SK-N-SH (cell line): Measurements from ENCODE around the gene WDR91. TPM values are rescaled to one million over a fixed set of nuclear protein-coding genes. Genes with fewer than 3 reads are reported as not detected.

Source experiments
- CTCF ChIA-PET: fragments of 300-600, 350-600 bp; formaldehyde crosslinking; extraction: SDS; loops from one replicate; lab custom pipeline; 2021; lab: Yijun Ruan, JAX
- POLR2A ChIA-PET: fragments of 350-600 bp; sonication (Branson Sonifier 250); formaldehyde crosslinking; extraction: SDS; loops from one replicate; lab custom pipeline; 2020; ENCODE audit warnings: antibody characterized with exemption, inconsistent platforms; lab: Yijun Ruan, JAX
- DNase-seq: peaks from one replicate; pipeline ENCODE4 v3.0.0; 2012
- H2AFZ ChIP-seq: fragments of 200-600 bp; sonication (generic); 2 replicates; pipeline ENCODE4 v1.8.1; 2016; ENCODE audit warnings: antibody characterized with exemption, mild to moderate bottlenecking, low read depth
- H3F3A ChIP-seq: fragments of 200-600 bp; sonication (generic); replicated peaks from 2 replicates; pipeline ENCODE3; 2016; ENCODE audit warnings: antibody characterized with exemption, mild to moderate bottlenecking; ENCODE audit not compliant: insufficient read depth
- H3K27ac ChIP-seq, 2 experiments: fragments of 200-500 bp in 1 of 2; fragments of 200-600 bp in 1 of 2; sonication (Bioruptor generic) in 1 of 2; sonication (generic), shearing (Covaris generic) in 1 of 2; 2 replicates each; pipeline versions ENCODE4 v1.5.1 to v1.6.1; 2014 to 2016; ENCODE audit warnings: low read depth in 2 of 2, inconsistent platforms in 1 of 2, low read length in 1 of 2, mild to moderate bottlenecking in 1 of 2, mixed read lengths in 1 of 2
- H3K27me3 ChIP-seq: fragments of 200-600 bp; sonication (generic), shearing (Covaris generic); 2 replicates; pipeline ENCODE4 v1.6.1; 2016; ENCODE audit warnings: mixed run types; ENCODE audit not compliant: insufficient read depth
- H3K36me3 ChIP-seq, 2 experiments: fragments of 200-500 bp in 1 of 2; fragments of 200-600 bp in 1 of 2; sonication (Bioruptor generic) in 1 of 2; sonication (generic) in 1 of 2; replicated peaks in 1 of 2; 2 replicates each; pipeline versions ENCODE3 to v1.5.1; 2014 to 2016; ENCODE audit warnings: low read length in 1 of 2, mild to moderate bottlenecking in 1 of 2; ENCODE audit not compliant: insufficient read depth in 2 of 2, control insufficient read depth in 1 of 2
- H3K4me1 ChIP-seq, 2 experiments: fragments of 200-500 bp in 1 of 2; fragments of 200-600 bp in 1 of 2; sonication (Bioruptor generic) in 1 of 2; sonication (generic), shearing (Covaris generic) in 1 of 2; 2 replicates each; pipeline versions ENCODE4 v1.5.1 to v1.6.1; 2014 to 2016; ENCODE audit warnings: low read depth in 1 of 2, low read length in 1 of 2, mixed run types in 1 of 2; ENCODE audit not compliant: insufficient read depth in 2 of 2, control insufficient read depth in 1 of 2
- H3K4me2 ChIP-seq: fragments of 200-600 bp; sonication (generic), shearing (Covaris generic); 2 replicates; pipeline ENCODE4 v1.6.1; 2017; ENCODE audit warnings: mixed run types
- H3K4me3 ChIP-seq, 2 experiments: fragments of 200-500 bp in 1 of 2; fragments of 200-600 bp in 1 of 2; sonication (Bioruptor generic) in 1 of 2; sonication (generic), shearing (Covaris generic) in 1 of 2; 2 replicates each; pipeline versions ENCODE4 v1.5.1 to v1.8.1; 2014 to 2016; ENCODE audit warnings: low read depth in 2 of 2, inconsistent platforms in 1 of 2, low read length in 1 of 2, mild to moderate bottlenecking in 1 of 2, mixed read lengths in 1 of 2, moderate library complexity in 1 of 2
- H3K79me2 ChIP-seq: fragments of 200-600 bp; sonication (generic); 2 replicates; pipeline ENCODE4 v1.8.1; 2017; ENCODE audit warnings: mild to moderate bottlenecking; ENCODE audit not compliant: insufficient read depth
- H3K9ac ChIP-seq: fragments of 200-600 bp; sonication (generic); 2 replicates; pipeline ENCODE4 v1.6.1; 2017; ENCODE audit warnings: mixed run types
- H3K9me2 ChIP-seq: fragments of 200-600 bp; sonication (generic); 2 replicates; pipeline ENCODE4 v1.6.1; 2017; ENCODE audit warnings: mixed run types
- H3K9me3 ChIP-seq: fragments of 200-600 bp; sonication (generic); 2 replicates; pipeline ENCODE4 v1.6.1; 2017; ENCODE audit warnings: mixed run types, mild to moderate bottlenecking, moderate library complexity
- H4K20me1 ChIP-seq: fragments of 200-600 bp; sonication (generic); 2 replicates; pipeline ENCODE4 v1.6.1; 2017; ENCODE audit warnings: mild to moderate bottlenecking, mixed run types; ENCODE audit not compliant: insufficient read depth
- EP300 ChIP-seq, 2 experiments: IDR thresholded peaks; 2 replicates each; pipeline versions ENCODE4 v1.4.0 to v1.6.1; 2012; ENCODE audit warnings: borderline replicate concordance in 1 of 2, low read depth in 1 of 2, low read length in 1 of 2
- EZH2phosphoT487 ChIP-seq: fragments of 200-600 bp; sonication (generic); IDR thresholded peaks from 2 replicates; pipeline ENCODE4 v1.6.1; 2017; ENCODE audit warnings: low read depth, mixed run types, mild to moderate bottlenecking, antibody characterized with exemption, moderate library complexity, borderline replicate concordance
- FOXJ3 ChIP-seq: sonication (generic); formaldehyde crosslinking; IDR thresholded peaks from 2 replicates; pipeline ENCODE4 v1.5.1; 2020; ENCODE audit warnings: mild to moderate bottlenecking, missing genetic modification reagents
- FOXM1 ChIP-seq: IDR thresholded peaks from 2 replicates; pipeline ENCODE4 v1.4.0; 2012; ENCODE audit warnings: low read depth, mild to moderate bottlenecking
- GABPA ChIP-seq: IDR thresholded peaks from 2 replicates; pipeline ENCODE4 v1.4.0; 2012; ENCODE audit warnings: low read depth, mild to moderate bottlenecking
- IRF3 ChIP-seq: fragments of 150-350 bp; IDR thresholded peaks from 2 replicates; pipeline ENCODE4 v1.6.1; 2016; ENCODE audit warnings: mild to moderate bottlenecking, low read depth, low read length
- JUND ChIP-seq: IDR thresholded peaks from 2 replicates; pipeline ENCODE4 v1.4.0; 2012
- MAX ChIP-seq: IDR thresholded peaks from 2 replicates; pipeline ENCODE4 v1.4.0; 2012; ENCODE audit warnings: low read depth
- MEF2A ChIP-seq: IDR thresholded peaks from 2 replicates; pipeline ENCODE4 v1.4.0; 2012; ENCODE audit warnings: low read depth, borderline replicate concordance
- MXI1 ChIP-seq: IDR thresholded peaks from 2 replicates; pipeline ENCODE4 v1.6.1; 2012; ENCODE audit warnings: mild to moderate bottlenecking, low read depth, low read length, improper control_type of control experiment
- NRF1 ChIP-seq: IDR thresholded peaks from 2 replicates; pipeline ENCODE4 v1.6.1; 2012; ENCODE audit warnings: low read depth, mild to moderate bottlenecking, low read length
- PBX3 ChIP-seq: IDR thresholded peaks from 2 replicates; pipeline ENCODE4; 2012
- POLR2AphosphoS5 ChIP-seq: IDR thresholded peaks from 2 replicates; pipeline ENCODE4 v1.6.1; 2012; ENCODE audit warnings: low read depth, low read length
- RFX5 ChIP-seq: IDR thresholded peaks from 2 replicates; pipeline ENCODE4 v1.6.1; 2012; ENCODE audit warnings: mild to moderate bottlenecking, improper control_type of control experiment, low read length
- SMC3 ChIP-seq: IDR thresholded peaks from 2 replicates; pipeline ENCODE4 v1.6.1; 2012; ENCODE audit warnings: low read depth, low read length, improper control_type of control experiment
- TAF1 ChIP-seq: IDR thresholded peaks from 2 replicates; pipeline ENCODE4 v1.6.1; 2012; ENCODE audit warnings: low read depth, mild to moderate bottlenecking, low read length, moderate library complexity, borderline replicate concordance
- TCF12 ChIP-seq: IDR thresholded peaks from 2 replicates; pipeline ENCODE4 v1.4.0; 2012
- USF1 ChIP-seq: IDR thresholded peaks from 2 replicates; pipeline ENCODE4 v1.4.0; 2012; ENCODE audit warnings: low read depth, borderline replicate concordance
- WGBS: methylation state at CpG from one replicate; pipeline ENCODE4 v1.1.6; 2017; ENCODE audit warnings: low lambda C conversion rate; 5-methylcytosine and 5-hydroxymethylcytosine counted together
- polyA plus RNA-seq, 3 experiments: library from polyadenylated mRNA; depleted of rRNA; stranded (reverse); fragments of >200 nt; gene quantifications; 2 replicates each; pipeline ENCODE4 v1.2.3, GENCODE V29; 2012
- TF ChIP-seq, protein P1 (sequence below): fragments of 200-600 bp; sonication (generic); IDR thresholded peaks from 2 replicates; pipeline ENCODE4 v1.6.1; 2017; ENCODE audit warnings: antibody characterized with exemption, mild to moderate bottlenecking, moderate library complexity

The WDR91 gene
- polyA plus RNA-seq, 1 of the 3 experiments (the other 2 are of a cell fraction), result 8.4 TPM

DNA sequence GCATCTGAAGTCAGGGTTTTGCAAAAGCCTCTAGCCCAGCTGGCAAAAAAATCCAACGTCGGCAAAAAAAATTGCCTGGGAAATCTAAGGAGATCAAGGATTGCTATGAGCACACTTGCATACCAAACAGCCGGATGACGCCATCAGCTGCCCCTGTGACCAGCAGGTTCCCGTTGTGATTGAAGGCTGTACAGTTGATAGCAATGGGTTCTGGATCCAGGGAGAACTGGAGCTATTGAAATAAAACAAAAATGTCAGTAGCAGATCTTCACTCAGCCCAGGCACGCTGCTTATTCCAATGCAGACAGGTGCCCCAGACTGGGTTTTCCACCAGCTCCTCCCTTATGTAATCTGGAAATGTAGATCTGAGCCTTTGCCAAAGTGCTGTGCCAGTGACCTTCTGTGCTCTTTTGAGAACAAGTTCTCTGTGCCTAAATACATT, 22.1 kb downstream of the WDR91 start:
- Histone ChIP-seq H3K27ac (no peak overlapping the region), H3K4me1 (peaks cover 0 to 10% of the 10 kb centered on the region in 2 experiments; a peak in 2 of 4 replicates), H4K20me1 (no peaks in the 10 kb centered on the region), H3K36me3 (peaks cover 3 to 43% of the 10 kb centered on the region in 2 experiments), H3K9ac (no peak overlapping the region), H3K4me3 (no peak overlapping the region), H3K9me2 (no peaks in the 10 kb centered on the region), H3K79me2 (no peaks in the 10 kb centered on the region), H2AFZ (no peak overlapping the region), H3K4me2 (no peak overlapping the region), H3K27me3 (no peaks in the 10 kb centered on the region), H3K9me3 (no peaks in the 10 kb centered on the region), H3F3A (no peaks in the 10 kb centered on the region)
- ChIA-PET POLR2A (interaction anchor here (0.8 to 1.1 kb wide), 2 partner anchors 19 to 22 kb away, joined by 3 to 4 read pairs; partner anchors contain the start of gene WDR91), CTCF (interaction anchor here (0.7 to 2.3 kb wide), 4 partner anchors 8 to 85 kb away, joined by 3 to 6 read pairs (median 4); partner anchors contain the start of gene CYREN)
- TF ChIP-seq EZH2phosphoT487, result no peak
- TF ChIP-seq FOXM1, result no peak
- TF ChIP-seq MEF2A, result no peak
- no peak for TF ChIP-seq JUND
- no peak for TF ChIP-seq IRF3
- no peak for TF ChIP-seq TAF1
- TF ChIP-seq, protein P1, sequence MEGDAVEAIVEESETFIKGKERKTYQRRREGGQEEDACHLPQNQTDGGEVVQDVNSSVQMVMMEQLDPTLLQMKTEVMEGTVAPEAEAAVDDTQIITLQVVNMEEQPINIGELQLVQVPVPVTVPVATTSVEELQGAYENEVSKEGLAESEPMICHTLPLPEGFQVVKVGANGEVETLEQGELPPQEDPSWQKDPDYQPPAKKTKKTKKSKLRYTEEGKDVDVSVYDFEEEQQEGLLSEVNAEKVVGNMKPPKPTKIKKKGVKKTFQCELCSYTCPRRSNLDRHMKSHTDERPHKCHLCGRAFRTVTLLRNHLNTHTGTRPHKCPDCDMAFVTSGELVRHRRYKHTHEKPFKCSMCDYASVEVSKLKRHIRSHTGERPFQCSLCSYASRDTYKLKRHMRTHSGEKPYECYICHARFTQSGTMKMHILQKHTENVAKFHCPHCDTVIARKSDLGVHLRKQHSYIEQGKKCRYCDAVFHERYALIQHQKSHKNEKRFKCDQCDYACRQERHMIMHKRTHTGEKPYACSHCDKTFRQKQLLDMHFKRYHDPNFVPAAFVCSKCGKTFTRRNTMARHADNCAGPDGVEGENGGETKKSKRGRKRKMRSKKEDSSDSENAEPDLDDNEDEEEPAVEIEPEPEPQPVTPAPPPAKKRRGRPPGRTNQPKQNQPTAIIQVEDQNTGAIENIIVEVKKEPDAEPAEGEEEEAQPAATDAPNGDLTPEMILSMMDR, result no peak
- no peak for TF ChIP-seq SMC3
- no peak for TF ChIP-seq EP300 (IDR thresholded peaks at IDR 0.05; ENCODE audit: borderline replicate concordance in 1 of 2, low read depth in 1 of 2, low read length in 1 of 2)
- no peak for TF ChIP-seq USF1
- TF ChIP-seq MAX, result no peak
- WGBS, result 94% methylated on average over 6 of the region's 6 CpGs
- no peak for DNase-seq

DNA sequence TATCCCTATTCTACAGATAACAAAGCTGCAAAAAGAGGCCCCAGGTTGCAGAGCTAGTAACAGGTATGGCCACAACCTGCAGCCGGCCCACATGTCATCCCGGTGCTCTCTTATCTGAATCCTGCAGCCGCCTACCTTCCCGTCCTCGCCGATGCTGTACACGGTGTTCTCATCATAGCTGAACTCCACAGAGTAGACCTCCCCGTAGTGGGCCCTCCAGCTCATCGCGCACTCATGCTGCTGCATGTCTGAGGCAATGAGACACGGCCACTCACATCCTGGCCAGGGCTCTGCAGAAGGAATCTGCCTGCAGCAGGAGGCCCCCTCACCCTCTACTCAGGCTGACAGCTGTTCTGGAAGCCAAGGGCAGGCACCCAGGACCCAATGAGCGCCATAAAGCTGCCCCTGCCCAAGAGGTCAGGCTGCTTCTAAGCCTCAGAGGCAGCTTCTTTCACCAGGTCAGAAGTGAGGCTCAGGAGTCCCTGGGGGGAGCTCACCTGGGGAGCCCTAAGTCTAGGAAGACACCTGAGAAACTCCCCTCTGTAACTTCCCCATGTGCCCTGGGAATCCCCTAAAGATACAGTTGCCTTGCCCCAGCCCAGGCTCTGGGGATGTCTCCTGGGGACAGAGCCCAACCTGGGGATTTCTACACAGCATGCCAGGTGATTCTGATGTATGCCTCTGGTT, 22.9 kb downstream of the WDR91 start:
- Histone ChIP-seq H3K9ac (no peak overlapping the region), H3K4me3 (no peak overlapping the region), H3K27ac (no peak overlapping the region), H4K20me1 (no peaks in the 10 kb centered on the region), H3K27me3 (no peaks in the 10 kb centered on the region), H3K79me2 (no peaks in the 10 kb centered on the region), H3K36me3 (peaks cover 5 to 50% of the 10 kb centered on the region in 2 experiments), H3K4me1 (peaks cover 0 to 10% of the 10 kb centered on the region in 2 experiments; a peak in 2 of 4 replicates), H3K9me2 (no peaks in the 10 kb centered on the region), H3F3A (no peaks in the 10 kb centered on the region), H2AFZ (no peak overlapping the region), H3K4me2 (no peak overlapping the region), H3K9me3 (no peaks in the 10 kb centered on the region)
- no peak for DNase-seq
- TF ChIP-seq TCF12 (no peak), PBX3 (no peak), RFX5 (no peak), NRF1 (no peak), EZH2phosphoT487 (no peak), EP300 (IDR thresholded peaks at IDR 0.05; ENCODE audit: borderline replicate concordance in 1 of 2, low read depth in 1 of 2, low read length in 1 of 2) (no peak), POLR2AphosphoS5 (no peak), MXI1 (no peak), FOXJ3 (CRISPR knock-in tag) (no peak), TAF1 (no peak), MEF2A (no peak), SMC3 (no peak), MAX (no peak), GABPA (no peak)
- CTCF ChIA-PET, result interaction anchor here (1.0 to 2.3 kb wide), 5 partner anchors 8 to 31 kb away, joined by 3 to 6 read pairs (median 3); partner anchors contain the start of gene CYREN
- POLR2A ChIA-PET, result interaction anchor here (1.1 kb wide), 1 partner anchor 23 kb away, joined by 4 read pairs; the partner anchor contains the start of gene WDR91
- WGBS, result 88% methylated on average over 12 of the region's 12 CpGs
